ENCODE data around the gene PDX1. TPM values are rescaled to one million over a fixed set of nuclear protein-coding genes. Genes with fewer than 3 reads are reported as not detected.

Gene PDX1
- total RNA-seq, 4 donors from 2014 or later: not detected

DNA sequence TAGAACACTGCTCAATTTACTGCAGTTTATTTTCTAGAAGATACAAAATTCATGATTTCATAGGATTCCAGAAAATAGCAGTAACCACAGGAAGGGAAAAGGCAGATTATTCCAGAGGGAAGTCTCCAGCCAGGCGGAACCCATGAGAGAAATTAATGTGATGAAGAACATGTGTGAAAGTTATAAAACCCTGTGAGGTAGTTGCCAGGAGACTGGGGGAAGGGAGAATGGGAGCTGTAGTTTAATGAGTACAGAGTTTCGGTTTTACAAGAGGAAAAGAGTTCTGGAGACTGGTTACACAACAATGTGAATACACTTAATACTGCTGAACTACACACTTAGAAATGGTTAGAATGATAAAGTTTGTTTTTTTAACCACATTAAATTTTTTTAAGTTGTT, 14.2 kb upstream of the PDX1 start:
- Histone ChIP-seq H3K4me3 (no peak overlapping the region), H3K27me3 (no peaks in the 10 kb centered on the region), H3K36me3 (no peaks in the 10 kb centered on the region), H3K9me3 (no peaks in the 10 kb centered on the region), H3K4me1 (no peaks in the 10 kb centered on the region), H3K27ac (no peak overlapping the region)
- DNase-seq: no peak
- TF ChIP-seq, protein P1, sequence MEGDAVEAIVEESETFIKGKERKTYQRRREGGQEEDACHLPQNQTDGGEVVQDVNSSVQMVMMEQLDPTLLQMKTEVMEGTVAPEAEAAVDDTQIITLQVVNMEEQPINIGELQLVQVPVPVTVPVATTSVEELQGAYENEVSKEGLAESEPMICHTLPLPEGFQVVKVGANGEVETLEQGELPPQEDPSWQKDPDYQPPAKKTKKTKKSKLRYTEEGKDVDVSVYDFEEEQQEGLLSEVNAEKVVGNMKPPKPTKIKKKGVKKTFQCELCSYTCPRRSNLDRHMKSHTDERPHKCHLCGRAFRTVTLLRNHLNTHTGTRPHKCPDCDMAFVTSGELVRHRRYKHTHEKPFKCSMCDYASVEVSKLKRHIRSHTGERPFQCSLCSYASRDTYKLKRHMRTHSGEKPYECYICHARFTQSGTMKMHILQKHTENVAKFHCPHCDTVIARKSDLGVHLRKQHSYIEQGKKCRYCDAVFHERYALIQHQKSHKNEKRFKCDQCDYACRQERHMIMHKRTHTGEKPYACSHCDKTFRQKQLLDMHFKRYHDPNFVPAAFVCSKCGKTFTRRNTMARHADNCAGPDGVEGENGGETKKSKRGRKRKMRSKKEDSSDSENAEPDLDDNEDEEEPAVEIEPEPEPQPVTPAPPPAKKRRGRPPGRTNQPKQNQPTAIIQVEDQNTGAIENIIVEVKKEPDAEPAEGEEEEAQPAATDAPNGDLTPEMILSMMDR (IDR thresholded peaks at IDR 0.05): no peak
- no peak for TF ChIP-seq POLR2A (IDR thresholded peaks at IDR 0.05)

DNA sequence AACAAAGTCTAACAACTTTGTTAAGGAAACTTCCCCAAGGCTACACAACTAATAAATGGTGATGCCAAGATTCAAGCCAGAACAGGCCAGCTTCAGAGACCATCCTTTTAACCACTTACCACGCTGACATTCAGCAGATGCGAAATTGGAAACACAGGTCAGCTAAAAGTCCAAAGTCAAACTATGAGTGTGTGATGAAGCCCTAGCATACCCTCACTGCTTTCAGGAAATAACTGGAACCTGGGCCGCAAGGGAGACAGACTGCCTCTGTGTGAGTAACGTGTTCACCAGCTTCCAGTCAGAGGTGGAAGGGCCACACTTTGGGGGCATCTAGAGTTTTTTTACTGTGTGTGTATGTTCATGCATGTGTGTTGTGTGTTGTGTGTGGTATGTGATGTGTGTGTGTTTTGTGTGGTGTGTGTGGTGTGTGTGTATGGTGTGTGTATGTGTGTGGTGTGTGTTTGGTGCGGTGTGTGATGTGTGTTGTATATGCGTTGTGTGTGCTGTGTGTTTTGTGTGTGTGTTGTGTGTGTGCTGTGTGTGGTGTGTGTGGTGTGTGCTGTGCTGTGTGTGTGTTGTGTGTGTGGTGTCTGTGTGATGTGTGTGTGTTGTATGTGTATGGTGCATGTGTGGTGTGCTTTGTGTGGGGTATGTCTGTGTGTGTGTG, 12.5 kb upstream of the PDX1 start:
- no peaks in the 10 kb centered on the region for H3K36me3 ChIP-seq
- H3K27me3 ChIP-seq: no peaks in the 10 kb centered on the region
- H3K4me1 ChIP-seq: no peaks in the 10 kb centered on the region
- no peaks in the 10 kb centered on the region for H3K9me3 ChIP-seq
- TF ChIP-seq, protein P1 (IDR thresholded peaks at IDR 0.05): no peak
- TF ChIP-seq POLR2A (IDR thresholded peaks at IDR 0.05): no peak
- H3K4me3 ChIP-seq: no peak overlapping the region
- DNase-seq: no peak
- no peak overlapping the region for H3K27ac ChIP-seq

DNA sequence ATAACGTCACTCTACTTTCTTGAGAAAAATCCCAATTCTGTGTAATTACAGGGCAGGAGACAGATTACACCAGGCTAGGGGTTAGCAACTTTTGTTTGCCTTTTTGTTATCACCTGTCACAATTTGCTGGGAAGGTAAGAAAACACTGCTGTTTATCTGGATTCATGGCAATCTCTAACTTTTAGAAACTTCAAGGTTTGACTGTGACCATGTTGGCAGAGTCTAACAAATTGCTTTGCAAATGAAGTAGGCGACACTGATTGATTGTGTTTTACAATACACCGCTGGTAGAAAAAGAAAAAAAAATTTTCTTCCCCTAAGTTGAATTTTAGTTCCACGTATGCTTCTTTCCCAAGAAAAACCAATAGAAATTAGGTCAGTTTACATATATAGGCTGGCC, 10.4 kb upstream of the PDX1 start:
- H3K27me3 ChIP-seq: no peaks in the 10 kb centered on the region
- no peaks in the 10 kb centered on the region for H3K4me1 ChIP-seq
- no peak overlapping the region for H3K4me3 ChIP-seq
- TF ChIP-seq, protein P1 (IDR thresholded peaks at IDR 0.05): no peak
- no peak for TF ChIP-seq POLR2A (IDR thresholded peaks at IDR 0.05)
- no peaks in the 10 kb centered on the region for H3K36me3 ChIP-seq
- no peaks in the 10 kb centered on the region for H3K9me3 ChIP-seq
- no peak for DNase-seq
- H3K27ac ChIP-seq: no peak overlapping the region

DNA sequence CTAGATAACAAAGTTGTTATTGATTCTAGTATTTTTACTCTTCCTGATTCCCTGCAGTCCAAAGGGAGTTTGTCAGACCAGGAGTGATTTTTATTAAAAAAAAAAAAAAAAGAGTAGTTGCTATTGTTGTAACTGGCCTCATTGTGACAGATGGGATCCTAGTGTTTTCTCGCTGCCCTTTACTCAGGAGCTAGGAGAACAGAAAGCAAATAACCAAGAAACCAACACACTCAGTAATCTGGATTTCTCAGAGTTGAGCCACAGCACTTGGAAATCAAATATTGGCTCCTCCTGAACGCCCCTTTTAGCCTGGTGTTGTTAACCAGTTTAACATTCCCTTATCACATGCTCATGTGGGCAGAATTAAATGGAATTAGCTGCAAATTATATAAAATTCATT, 8.3 kb upstream of the PDX1 start:
- Histone ChIP-seq H3K27ac (no peak overlapping the region), H3K4me1 (no peaks in the 10 kb centered on the region), H3K27me3 (peaks cover 0 to 15% of the 10 kb centered on the region in 2 donors), H3K9me3 (no peaks in the 10 kb centered on the region), H3K4me3 (no peak overlapping the region), H3K36me3 (no peaks in the 10 kb centered on the region)
- TF ChIP-seq, protein P1 (IDR thresholded peaks at IDR 0.05): no peak
- TF ChIP-seq POLR2A (IDR thresholded peaks at IDR 0.05): no peak
- DNase-seq: no peak

DNA sequence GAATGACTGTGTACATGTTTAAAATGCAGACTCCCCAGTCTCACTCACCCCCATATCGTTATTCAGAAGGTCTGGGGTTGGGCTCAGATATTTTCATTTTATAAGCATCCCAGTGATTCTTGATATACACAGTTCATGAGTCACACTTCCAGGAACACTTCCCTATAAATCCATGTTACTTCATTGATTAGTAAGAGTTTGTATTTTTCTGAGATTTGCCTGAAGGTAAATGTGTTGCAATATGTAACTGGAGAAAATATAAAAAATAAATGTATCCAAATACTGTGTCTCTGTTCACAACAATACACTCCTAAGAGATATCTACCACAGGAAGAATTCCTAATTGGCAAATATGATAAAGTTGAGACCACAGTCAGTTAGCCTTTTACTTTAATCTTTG, 6.6 kb upstream of the PDX1 start:
- Histone ChIP-seq H3K36me3 (no peaks in the 10 kb centered on the region), H3K9me3 (no peaks in the 10 kb centered on the region), H3K27ac (no peak overlapping the region), H3K27me3 (peaks cover 0 to 30% of the 10 kb centered on the region in 2 donors), H3K4me3 (no peak overlapping the region), H3K4me1 (peaks cover 0 to 13% (median 4%) of the 10 kb centered on the region in 4 donors)
- no peak for DNase-seq
- TF ChIP-seq, protein P1 (IDR thresholded peaks at IDR 0.05): no peak
- no peak for TF ChIP-seq POLR2A (IDR thresholded peaks at IDR 0.05)
